Measurements from ENCODE around the gene ASB15.

Gene ASB15

GRCh38 chr7:123637878-123638277 lies 36.3 kb downstream of the ASB15 start:
- no peak for DNase-seq

- DNase-seq: no peak
Observed at GRCh38 chr7:123639631-123640030, 38.0 kb downstream of the ASB15 start.

GRCh38 chr7:123640583-123640982 lies 39.0 kb downstream of the ASB15 start:
- no peak for DNase-seq

GRCh38 chr7:123641901-123642300 lies 40.3 kb downstream of the ASB15 start:
- no peak for DNase-seq

GRCh38 chr7:123643495-123644441 lies 42.1 kb downstream of the ASB15 start:
- no peak for DNase-seq

DNA sequence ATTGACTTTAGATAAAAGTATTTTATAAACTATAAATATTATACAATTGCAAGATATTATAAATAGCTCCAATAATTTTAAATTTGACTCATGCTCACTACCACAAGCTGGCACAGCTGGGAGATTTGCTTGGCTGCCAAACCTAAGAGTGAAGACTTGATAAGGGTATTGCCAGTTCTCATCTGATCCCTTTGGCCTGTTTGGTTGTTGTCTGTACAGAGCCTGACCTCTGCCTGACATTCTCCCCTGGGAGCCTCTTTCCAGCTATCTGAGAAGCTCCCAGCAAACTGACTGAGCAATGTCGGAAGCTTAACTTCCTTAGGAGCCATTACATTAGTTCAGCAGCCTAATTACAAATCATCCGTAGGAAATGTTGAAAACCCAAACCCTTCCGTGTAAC lies 43.9 kb downstream of the ASB15 start:
- no peak for DNase-seq

GRCh38 chr7:123647106-123647730 lies 45.6 kb downstream of the ASB15 start:
- no peak for DNase-seq

DNA sequence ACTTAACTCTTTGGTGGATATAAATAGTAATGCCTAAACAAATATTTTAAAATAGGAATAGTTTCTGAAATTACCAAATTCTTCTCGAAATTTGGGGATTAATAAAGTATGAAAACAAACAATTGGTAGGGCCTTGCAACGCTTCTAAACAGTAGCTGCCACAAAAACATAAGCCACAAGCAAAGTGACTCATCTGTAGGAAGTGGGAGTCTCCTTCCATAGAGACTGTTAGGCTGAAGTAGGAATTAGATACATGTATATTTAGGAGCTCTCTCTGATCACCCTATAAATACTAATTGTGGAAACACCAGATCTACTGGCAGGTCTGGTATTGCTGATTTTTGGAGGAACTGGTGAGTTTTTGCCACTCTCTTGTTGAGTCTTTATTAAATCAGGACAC lies 48.3 kb downstream of the ASB15 start:
- no peak for DNase-seq

DNA sequence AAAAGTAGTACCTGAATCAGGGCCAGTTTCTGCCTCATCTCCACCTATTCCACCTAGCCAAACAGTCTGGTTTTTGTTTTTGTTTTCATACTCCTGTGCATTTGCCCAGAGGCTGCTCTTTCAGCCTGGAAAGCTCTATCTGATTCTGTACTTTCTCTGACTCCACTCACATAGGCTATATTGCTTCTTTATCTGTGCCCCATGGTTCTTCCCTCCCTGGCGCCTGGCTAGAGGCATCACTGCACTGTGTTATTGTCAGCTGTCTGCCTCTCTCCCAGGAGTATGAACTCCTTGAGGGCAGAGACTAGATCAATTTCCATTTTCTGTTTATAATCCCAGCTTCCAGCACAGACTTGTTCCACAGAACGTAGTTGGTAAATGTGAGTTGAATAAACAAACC lies 49.0 kb downstream of the ASB15 start:
- DNase-seq: no peak

GRCh38 chr7:123652406-123652805 lies 50.8 kb downstream of the ASB15 start:
- no peak for DNase-seq

- DNase-seq: no peak
Observed at GRCh38 chr7:123653162-123653561, 51.5 kb downstream of the ASB15 start.

GRCh38 chr7:123655614-123656013 lies 54.0 kb downstream of the ASB15 start, which contains the start of gene LMOD2:
Gene LMOD2, plus strand, starts transcription at chr7:123655866. Its CDS starts 98 bp downstream, at chr7:123655964.
- DNase-seq: no peak

- no peak for DNase-seq
Observed at GRCh38 chr7:123656544-123657303, 55.1 kb downstream of the ASB15 start.

- no peak for DNase-seq
Observed at GRCh38 chr7:123657304-123657685, 55.7 kb downstream of the ASB15 start.

DNA sequence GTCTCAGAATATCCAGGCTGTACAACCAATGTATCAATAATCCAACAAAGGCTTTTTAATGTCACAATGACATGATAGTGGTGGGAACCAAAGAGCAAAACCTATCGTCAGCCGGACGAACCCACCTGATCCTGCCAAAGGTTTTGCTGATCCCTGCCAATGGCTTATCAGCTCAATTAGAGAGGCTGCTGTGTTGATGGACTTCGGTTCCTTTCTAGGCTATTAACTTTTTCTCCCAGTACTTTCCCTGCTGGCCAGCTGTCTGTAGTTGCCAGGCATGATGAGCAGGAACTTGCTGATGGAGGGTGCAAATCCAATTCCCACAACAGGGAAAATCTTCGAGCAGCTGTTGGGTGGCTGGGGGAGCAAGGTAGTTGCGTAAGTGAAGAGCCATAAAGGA lies 56.4 kb downstream of the ASB15 start:
- no peak for DNase-seq

- DNase-seq: no peak
Observed at GRCh38 chr7:123660514-123661354, 59.1 kb downstream of the ASB15 start.

- DNase-seq: no peak
Observed at GRCh38 chr7:123661765-123662164, 60.1 kb downstream of the ASB15 start.

DNA sequence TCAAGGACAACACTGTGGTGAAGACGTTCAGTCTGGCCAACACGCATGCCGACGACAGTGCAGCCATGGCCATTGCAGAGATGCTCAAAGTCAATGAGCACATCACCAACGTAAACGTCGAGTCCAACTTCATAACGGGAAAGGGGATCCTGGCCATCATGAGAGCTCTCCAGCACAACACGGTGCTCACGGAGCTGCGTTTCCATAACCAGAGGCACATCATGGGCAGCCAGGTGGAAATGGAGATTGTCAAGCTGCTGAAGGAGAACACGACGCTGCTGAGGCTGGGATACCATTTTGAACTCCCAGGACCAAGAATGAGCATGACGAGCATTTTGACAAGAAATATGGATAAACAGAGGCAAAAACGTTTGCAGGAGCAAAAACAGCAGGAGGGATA lies 60.7 kb downstream of the ASB15 start:
- no peak for DNase-seq

DNA sequence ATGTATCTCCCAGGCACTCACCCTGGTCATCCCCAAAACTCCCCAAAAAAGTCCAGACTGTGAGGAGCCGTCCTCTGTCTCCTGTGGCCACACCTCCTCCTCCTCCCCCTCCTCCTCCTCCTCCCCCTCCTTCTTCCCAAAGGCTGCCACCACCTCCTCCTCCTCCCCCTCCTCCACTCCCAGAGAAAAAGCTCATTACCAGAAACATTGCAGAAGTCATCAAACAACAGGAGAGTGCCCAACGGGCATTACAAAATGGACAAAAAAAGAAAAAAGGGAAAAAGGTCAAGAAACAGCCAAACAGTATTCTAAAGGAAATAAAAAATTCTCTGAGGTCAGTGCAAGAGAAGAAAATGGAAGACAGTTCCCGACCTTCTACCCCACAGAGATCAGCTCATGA lies 61.1 kb downstream of the ASB15 start:
- no peak for DNase-seq

GRCh38 chr7:123663200-123663599 lies 61.6 kb downstream of the ASB15 start:
- no peak for DNase-seq

DNA sequence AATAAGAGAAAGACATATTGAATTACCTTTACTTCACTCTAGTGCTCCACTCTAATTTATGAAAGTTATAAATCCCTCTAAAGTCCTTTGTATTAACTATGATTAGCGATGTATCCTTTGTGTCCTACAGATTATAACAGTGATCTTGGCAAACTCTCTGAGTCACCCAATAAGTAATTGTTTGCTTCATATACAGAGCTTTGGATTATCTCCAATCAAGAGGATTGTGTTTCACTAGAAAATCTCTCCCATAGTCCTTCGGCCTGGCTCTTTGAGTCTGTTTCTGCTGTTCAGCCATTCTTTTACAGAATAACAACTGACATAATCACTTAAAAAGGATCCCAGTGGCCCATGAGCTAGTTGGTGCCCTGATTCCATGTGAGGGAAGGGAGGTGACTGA lies 63.5 kb downstream of the ASB15 start:
- no peak for DNase-seq

DNA sequence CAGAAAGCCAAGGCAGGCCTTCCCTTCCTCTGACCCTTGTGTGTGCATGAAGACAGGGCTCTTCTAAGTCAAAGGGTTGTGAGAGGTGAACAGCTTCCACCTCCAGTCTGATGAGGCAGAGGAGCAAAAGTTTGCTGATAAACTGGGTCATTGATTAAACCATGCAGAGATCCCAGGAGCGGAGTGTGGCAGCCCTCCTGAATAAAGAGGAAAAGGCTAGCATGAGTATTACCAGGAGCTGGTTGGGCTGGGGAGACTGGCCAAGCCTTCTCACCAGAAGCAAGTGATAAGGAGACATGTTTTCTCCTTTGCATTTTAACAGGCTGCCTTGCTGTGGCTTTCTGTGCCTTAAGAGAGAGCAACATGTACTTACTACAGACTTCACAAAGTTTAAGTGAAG lies 64.3 kb downstream of the ASB15 start:
- no peak for DNase-seq

GRCh38 chr7:123666492-123666891 lies 64.9 kb downstream of the ASB15 start:
- no peak for DNase-seq

All from stimulated activated naive CD4-positive, alpha-beta T cell (primary cell).